GM23338 (cell line): ENCODE measurements around the gene PDE4D. TPM values are rescaled to one million over a fixed set of nuclear protein-coding genes. Genes with fewer than 3 reads are reported as not detected.

Experiments
- ATAC-seq: fragments of 200-7000 bp; cut with Tn5 transposase; 3 replicates; pipeline ENCODE4 v1.9.1; 2020
- DNase-seq: peaks from one replicate; pipeline ENCODE4 v3.0.0-alpha.2; 2015; ENCODE audit warnings: low spot score
- H2AFZ ChIP-seq: fragments of 200-600 bp; sonication (generic); 2 replicates; pipeline ENCODE4 v1.8.0; 2016; ENCODE audit warnings: antibody characterized with exemption, mild to moderate bottlenecking, moderate library complexity
- H3F3A ChIP-seq: fragments of 200-600 bp; sonication (generic); replicated peaks from 2 replicates; pipeline ENCODE4 v1.8.0; 2017; ENCODE audit warnings: antibody characterized with exemption, mixed run types, low read depth
- H3K27ac ChIP-seq: fragments of 200-600 bp; sonication (generic); 2 replicates; pipeline ENCODE4 v1.6.1; 2016; ENCODE audit warnings: low read depth
- H3K27me3 ChIP-seq: fragments of 200-600 bp; sonication (generic); 2 replicates; pipeline ENCODE4 v1.8.0; 2016; ENCODE audit warnings: mild to moderate bottlenecking, mixed run types, moderate library complexity; ENCODE audit not compliant: insufficient read depth
- H3K36me3 ChIP-seq: fragments of 200-600 bp; sonication (generic); 2 replicates; pipeline ENCODE4 v1.8.0; 2016; ENCODE audit warnings: mild to moderate bottlenecking; ENCODE audit not compliant: insufficient read depth
- H3K4me1 ChIP-seq: fragments of 200-600 bp; sonication (generic); 2 replicates; pipeline ENCODE4 v1.8.0; 2016; ENCODE audit warnings: mild to moderate bottlenecking, moderate library complexity; ENCODE audit not compliant: insufficient read depth
- H3K4me2 ChIP-seq: fragments of 200-600 bp; sonication (generic); 2 replicates; pipeline ENCODE4 v1.7.1; 2017; ENCODE audit warnings: mixed run types
- H3K4me3 ChIP-seq: fragments of 200-600 bp; sonication (generic); 2 replicates; pipeline ENCODE4 v1.6.1; 2016; ENCODE audit warnings: mixed run types
- H3K79me2 ChIP-seq: fragments of 200-600 bp; sonication (generic); replicated peaks from 2 replicates; pipeline ENCODE4 v1.8.0; 2017; ENCODE audit warnings: mild to moderate bottlenecking; ENCODE audit not compliant: insufficient read depth
- H3K9me2 ChIP-seq: fragments of 200-600 bp; sonication (generic); 2 replicates; pipeline ENCODE4 v1.8.0; 2017; ENCODE audit not compliant: insufficient read depth
- H4K20me1 ChIP-seq: fragments of 200-600 bp; sonication (generic); replicated peaks from 2 replicates; pipeline ENCODE4 v1.8.0; 2017; ENCODE audit warnings: mild to moderate bottlenecking; ENCODE audit not compliant: insufficient read depth
- H3K27ac Mint-ChIP-seq: 2 replicates; pipeline ENCODE4 v1.8.0; 2020; ENCODE audit warnings: inconsistent platforms, mild to moderate bottlenecking, moderate library complexity, mixed read lengths
- H3K27me3 Mint-ChIP-seq: 3 replicates; pipeline ENCODE4 v1.8.0; 2022; ENCODE audit warnings: low read depth, mild to moderate bottlenecking, moderate library complexity, mixed read lengths, inconsistent platforms; ENCODE audit not compliant: insufficient read depth, poor library complexity
- H3K36me3 Mint-ChIP-seq: 3 replicates; pipeline ENCODE4 v1.8.0; 2021; ENCODE audit warnings: low read depth, mild to moderate bottlenecking, inconsistent platforms, moderate library complexity, mixed read lengths
- H3K4me1 Mint-ChIP-seq: 3 replicates; pipeline ENCODE4 v1.8.0; 2020; ENCODE audit warnings: mild to moderate bottlenecking, inconsistent platforms, mixed read lengths
- H3K4me3 Mint-ChIP-seq: 3 replicates; pipeline ENCODE4 v1.8.0; 2021; ENCODE audit warnings: moderate library complexity, mild to moderate bottlenecking, inconsistent platforms, mixed read lengths
- H3K9me3 Mint-ChIP-seq: 3 replicates; pipeline ENCODE4 v1.8.0; 2020; ENCODE audit warnings: moderate library complexity, mild to moderate bottlenecking, inconsistent platforms, mixed read lengths
- CREB1 ChIP-seq: fragments of 250-450 bp; sonication (Bioruptor Pico); IDR thresholded peaks from 2 replicates; pipeline ENCODE4 v1.5.0; 2020; ENCODE audit warnings: low read depth, mild to moderate bottlenecking, moderate library complexity
- CTCF ChIP-seq, 2 experiments: fragments of 200-600 bp in 1 of 2; sonication (generic) in 1 of 2; conservative IDR thresholded peaks; 2 replicates each; pipeline versions ENCODE4 v1.5.1 to v1.6.1; 2016 to 2017; ENCODE audit warnings: antibody characterized with exemption in 2 of 2, low read depth in 2 of 2, mild to moderate bottlenecking in 2 of 2, moderate library complexity in 1 of 2
- ETS1 ChIP-seq: IDR thresholded peaks from 2 replicates; pipeline ENCODE4 v1.6.1; 2016; ENCODE audit warnings: antibody characterized with exemption
- EZH2 ChIP-seq: fragments of 200-600 bp; sonication (generic); IDR thresholded peaks from one replicate; pipeline ENCODE4 v1.8.0; 2017; ENCODE audit warnings: antibody characterized with exemption, mild to moderate bottlenecking, low read depth; ENCODE audit not compliant: unreplicated experiment
- EZH2phosphoT487 ChIP-seq: fragments of 200-600 bp; sonication (generic); IDR thresholded peaks from one replicate; pipeline ENCODE4 v1.8.1; 2018; ENCODE audit warnings: antibody characterized with exemption; ENCODE audit not compliant: unreplicated experiment
- JUNB ChIP-seq: IDR thresholded peaks from one replicate; pipeline ENCODE4 v1.6.1; 2016; ENCODE audit warnings: antibody characterized with exemption; ENCODE audit not compliant: unreplicated experiment
- NANOG ChIP-seq: IDR thresholded peaks from 2 replicates; pipeline ENCODE4 v1.6.1; 2016; ENCODE audit warnings: antibody characterized with exemption, borderline replicate concordance
- POLR2AphosphoS5 ChIP-seq: IDR thresholded peaks from 2 replicates; pipeline ENCODE4 v1.6.1; 2016; ENCODE audit warnings: antibody characterized with exemption, low read depth
- REST ChIP-seq: IDR thresholded peaks from one replicate; pipeline ENCODE4 v1.6.1; 2018; ENCODE audit warnings: antibody characterized with exemption; ENCODE audit not compliant: unreplicated experiment
- STAT1 ChIP-seq: IDR thresholded peaks from one replicate; pipeline ENCODE4 v1.6.1; 2016; ENCODE audit warnings: antibody characterized with exemption; ENCODE audit not compliant: unreplicated experiment
- polyA plus RNA-seq: library from polyadenylated mRNA; unstranded; fragments of >200 nt; fragmentation: Nextera tagmentation; extraction: Ambion mirVana; gene quantifications from 2 replicates; pipeline ENCODE4 v1.2.1, GENCODE V29; 2016
- total RNA-seq: library from RNA; depleted of rRNA; stranded (reverse); fragments of >200 nt; shearing (Covaris generic); gene quantifications from 2 replicates; pipeline ENCODE4 v1.2.3, GENCODE V29; 2014

Gene PDE4D
- total and polyA plus RNA-seq, 2 experiments from 2014 or later, result 2.1 to 4.7 TPM

- TF ChIP-seq CTCF (conservative IDR thresholded peaks at IDR 0.05; ENCODE audit: low read depth in 2 of 2) (no peak), EZH2 (no peak), CREB1 (no peak), POLR2AphosphoS5 (no peak), REST (no peak)
Observed at GRCh38 chr5:59099995-59100345, 793.6 kb downstream of the PDE4D start (continued).

- Histone ChIP-seq H3K4me1 (no peaks in the 10 kb centered on the region), H3F3A (no peaks in the 10 kb centered on the region), H3K27me3 (no peaks in the 10 kb centered on the region), H3K79me2 (no peaks in the 10 kb centered on the region), H3K4me3 (no peak overlapping the region), H3K27ac (no peak overlapping the region), H2AFZ (no peak overlapping the region), H4K20me1 (no peaks in the 10 kb centered on the region), H3K36me3 (no peaks in the 10 kb centered on the region), H3K9me2 (0 out of 2 replicates have a peak, but pooled peaks cover 4% of the 10 kb centered on the region), H3K4me2 (no peak overlapping the region)
- no peak for TF ChIP-seq CREB1
- no peak for TF ChIP-seq ETS1
- no peak for TF ChIP-seq STAT1
- no peak for TF ChIP-seq CTCF (conservative IDR thresholded peaks at IDR 0.05; ENCODE audit: low read depth in 2 of 2)
- no peak for TF ChIP-seq NANOG
- TF ChIP-seq EZH2phosphoT487, result no peak
- no peak for TF ChIP-seq EZH2
- no peak for TF ChIP-seq POLR2AphosphoS5
- TF ChIP-seq JUNB, result no peak
- no peak for TF ChIP-seq REST
- no peaks in the 10 kb centered on the region for H3K27me3 Mint-ChIP-seq
- no peak overlapping the region for H3K27ac Mint-ChIP-seq
- no peaks in the 10 kb centered on the region for H3K9me3 Mint-ChIP-seq
- DNase-seq, result no peak
- no peak overlapping the region for H3K4me3 Mint-ChIP-seq
- H3K4me1 Mint-ChIP-seq, result peaks cover 3% of the 10 kb centered on the region; the same call in 1 of the 3 replicates
- no peak for ATAC-seq
- H3K36me3 Mint-ChIP-seq, result no peaks in the 10 kb centered on the region
Observed at GRCh38 chr5:59099270-59099994, 794.1 kb downstream of the PDE4D start.
